Psoas muscle (tissue), 8 donors: Measurements from ENCODE around the gene CTCFL. TPM values are rescaled to one million over a fixed set of nuclear protein-coding genes. Genes with fewer than 3 reads are reported as not detected.

ENCODE experiments used
- ATAC-seq, 4 donors: fragments of 200-7000 bp; cut with Tn5 transposase; one replicate each; pipeline ENCODE4 v1.9.1; 2020; ENCODE audit warnings: moderate library complexity in 3 of 4, mild to moderate bottlenecking in 2 of 4
- DNase-seq, 2 donors: peaks; one replicate each; pipeline ENCODE4 v3.0.0-alpha.2; 2020
- H3K27ac ChIP-seq: fragments of 200-600 bp; one replicate; pipeline ENCODE4 v1.8.0; 2022
- H3K27me3 ChIP-seq, 3 donors: fragments of 200-600 bp in 1 of 3; one replicate each; pipeline versions ENCODE4 v1.6.1 to v1.8.0; 2013 to 2022; ENCODE audit warnings: low read length in 2 of 3, mild to moderate bottlenecking in 2 of 3, moderate library complexity in 1 of 3; ENCODE audit not compliant: insufficient read depth in 3 of 3
- H3K36me3 ChIP-seq, 2 donors: fragments of 200-600 bp in 1 of 2; one replicate each; pipeline versions ENCODE4 v1.6.1 to v1.8.0; 2013 to 2022; ENCODE audit warnings: low read depth in 1 of 2, mild to moderate bottlenecking in 1 of 2, moderate library complexity in 1 of 2; ENCODE audit not compliant: insufficient read depth in 1 of 2
- H3K4me1 ChIP-seq: fragments of 200-600 bp; one replicate; pipeline ENCODE4 v1.8.0; 2022
- H3K4me3 ChIP-seq: fragments of 200-600 bp; one replicate; pipeline ENCODE4 v1.8.0; 2022; ENCODE audit warnings: mild to moderate bottlenecking
- H3K9me3 ChIP-seq: fragments of 200-600 bp; one replicate; pipeline ENCODE4 v1.8.0; 2022
- CTCF ChIP-seq: fragments of 200-600 bp; IDR thresholded peaks from one replicate; pipeline ENCODE4 v1.8.0; 2022; ENCODE audit warnings: antibody characterized with exemption
- WGBS, 3 donors: extraction: QIAGEN DNeasy Blood & Tissue Kit; methylation state at CpG; one replicate each; pipeline versions ENCODE4 v1.1.6 to v1.1.7; 2013; 5-methylcytosine and 5-hydroxymethylcytosine counted together
- intact Hi-C, 2 donors: fragments of 100-400 bp; cut with DNase I; formaldehyde crosslinking; loops; one replicate each; pipeline versions ENCODE4 v1.11.0 to v1.14.2; 2022
- polyA plus RNA-seq, 3 donors: library from polyadenylated mRNA; stranded (reverse); fragments of 200-250 nt; gene quantifications; one replicate each; pipeline ENCODE4 v1.2.3, GENCODE V29; 2013
- total RNA-seq, 4 donors: library from RNA; stranded (reverse); fragmentation: NEBNext Ultra II Directional in 2 of 4; extraction: Animal tissue kit (Norgen Biotek cat#: 25700) in 2 of 4; gene quantifications; one replicate each; pipeline versions ENCODE4 v1.2.1 to v1.2.4, GENCODE V29; 2021 to 2023
- donor health status: healthy with polysubstance abuse.
- donor health status: DM: no; HTN: no; CAD: no; lungs with moderate emphysema.
- donor health status: Bipolar disorder and iron deficiency.
- donor health status: healthy.
- donor health status: DM: yes; HTN: yes; CAD: no.
- donor health status: DM: no; HTN: no; CAD: no.
- donor health status: DM: no; HTN: no; CAD: no.
- donor health status: DM: yes; HTN: yes; CAD: no.

The CTCFL gene
- total and polyA plus RNA-seq, 7 donors = not detected

- H3K9me3 ChIP-seq = no peaks in the 10 kb centered on the region
- intact Hi-C loops = loop anchor here in 1 of 2 donors (5.0 kb wide), 1 partner anchor 88 kb away; no protein-coding TSS in a partner anchor
- ATAC-seq (peak; percentile 38 to 58 (median 54)), DNase-seq (no peak)
- H3K4me1 ChIP-seq = peaks cover 15% of the 10 kb centered on the region
- H3K27me3 ChIP-seq = no peaks in the 10 kb centered on the region
- H3K27ac ChIP-seq = peak overlapping the region; percentile 69
- no peaks in the 10 kb centered on the region for H3K36me3 ChIP-seq
- 45 to 52% (median 48%) methylated on average over 9 of the region's 9 CpGs for WGBS, 3 donors
- no peak for TF ChIP-seq CTCF
- no peak overlapping the region for H3K4me3 ChIP-seq
Observed at GRCh38 chr20:57470212-57470522, 54.8 kb downstream of the CTCFL start.

GRCh38 chr20:57469418-57470211 is 55.3 kb downstream of the CTCFL start:
- ATAC-seq (peak; percentile 70 to 85 (median 81)), DNase-seq (peak in 1 of 2 donors; percentile 41)
- Histone ChIP-seq H3K9me3 (no peaks in the 10 kb centered on the region), H3K4me3 (no peak overlapping the region), H3K4me1 (peaks cover 15% of the 10 kb centered on the region), H3K27ac (peak overlapping the region; percentile 69), H3K36me3 (no peaks in the 10 kb centered on the region), H3K27me3 (no peaks in the 10 kb centered on the region)
- WGBS, 3 donors = 19 to 23% (median 20%) methylated on average over 17 of the region's 17 CpGs
- TF ChIP-seq CTCF = no peak
- intact Hi-C loops = loop anchor here in 1 of 2 donors (5.0 kb wide), 1 partner anchor 87 kb away; no protein-coding TSS in a partner anchor

DNA sequence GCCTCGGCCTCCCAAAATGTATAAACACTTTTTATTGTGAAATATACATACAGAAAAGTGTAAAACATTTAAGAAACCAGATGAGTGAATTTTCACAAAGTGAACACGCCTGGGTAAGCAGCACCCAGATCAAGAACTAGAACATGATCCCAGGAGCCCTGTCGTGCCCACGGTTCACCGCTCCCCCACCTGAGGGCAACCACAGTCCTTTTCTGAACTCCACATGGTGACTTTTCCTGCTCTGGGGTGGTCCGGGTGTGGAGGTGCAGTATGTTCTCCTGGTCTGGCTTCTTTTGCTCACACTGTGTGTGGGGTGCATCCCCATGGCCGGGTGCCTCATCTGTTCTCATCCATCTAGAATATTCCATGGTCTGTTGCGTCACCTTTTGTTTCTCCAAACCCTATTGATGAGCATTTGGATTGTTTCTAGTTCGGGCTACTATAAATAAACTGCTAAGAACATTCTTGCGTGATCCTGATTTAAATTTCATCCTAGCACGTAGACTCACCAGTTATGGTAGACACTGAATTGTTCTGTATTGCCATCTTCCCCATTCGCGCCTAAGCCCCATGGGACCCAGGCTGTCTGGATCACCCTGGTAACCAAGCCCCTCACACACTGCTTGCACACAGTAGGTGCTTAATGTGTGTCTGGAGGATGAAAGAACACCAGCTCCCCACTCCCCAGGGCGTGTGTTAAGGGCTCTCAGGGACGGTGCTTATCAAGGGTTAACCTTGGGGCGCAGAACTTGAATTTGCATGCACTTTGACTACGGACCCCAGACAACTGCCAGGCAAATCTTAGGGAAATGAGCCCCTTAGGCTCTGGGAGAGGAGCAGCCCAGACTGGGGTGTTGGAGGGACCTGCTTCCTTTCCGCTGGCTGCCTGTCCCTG is 56.2 kb downstream of the CTCFL start:
- H3K4me1 ChIP-seq = peaks cover 15% of the 10 kb centered on the region
- ATAC-seq = peak in 2 of 4 donors; percentile 9 to 34
- no peaks in the 10 kb centered on the region for H3K36me3 ChIP-seq
- H3K27me3 ChIP-seq = no peaks in the 10 kb centered on the region
- intact Hi-C loops = no loop called here
- WGBS, 3 donors = 43 to 66% (median 49%) methylated on average over 18 of the region's 18 CpGs
- peak overlapping the region; percentile 69 for H3K27ac ChIP-seq
- TF ChIP-seq CTCF = no peak
- H3K9me3 ChIP-seq = no peaks in the 10 kb centered on the region
- peak in 1 of 2 donors; percentile 2 for DNase-seq
- H3K4me3 ChIP-seq = no peak overlapping the region

DNA sequence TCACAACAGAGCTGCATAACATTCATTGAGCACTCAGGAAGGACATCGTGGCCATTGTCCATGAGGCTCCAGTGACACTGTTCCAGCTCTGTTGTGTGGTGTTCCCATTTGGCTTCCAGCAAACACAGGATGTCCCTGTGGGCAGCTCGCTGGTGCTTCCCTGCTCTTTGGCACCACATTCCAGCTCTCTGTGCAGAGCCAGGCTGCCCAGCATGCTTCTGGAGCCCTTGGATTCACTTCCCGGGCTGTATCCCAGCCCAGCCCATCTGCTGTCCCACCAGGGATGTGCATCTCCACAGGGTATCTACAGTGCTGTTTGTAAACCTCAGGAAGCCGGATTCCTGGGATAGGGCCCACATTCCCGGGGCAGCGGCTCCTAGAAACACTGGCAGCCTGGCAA is 57.2 kb downstream of the CTCFL start:
- Histone ChIP-seq H3K27ac (peak overlapping the region; percentile 30), H3K4me1 (peaks cover 15% of the 10 kb centered on the region), H3K4me3 (no peak overlapping the region), H3K9me3 (no peaks in the 10 kb centered on the region), H3K36me3 (no peaks in the 10 kb centered on the region), H3K27me3 (no peaks in the 10 kb centered on the region)
- TF ChIP-seq CTCF = no peak
- peak in 3 of 4 donors; percentile 31 to 47 (median 42) for ATAC-seq
- intact Hi-C loops = no loop called here
- peak in 1 of 2 donors; percentile 13 for DNase-seq
- WGBS, 3 donors = 12 to 18% (median 16%) methylated on average over 6 of the region's 6 CpGs
